ENCODE data around the gene FLT3LG. TPM values are rescaled to one million over a fixed set of nuclear protein-coding genes. Genes with fewer than 3 reads are reported as not detected.

FLT3LG gene
- total and polyA plus RNA-seq, 12 donors: 1.6 to 14.8 (median 3.7) TPM

GRCh38 chr19:49498475-49498874, 24.5 kb downstream of the FLT3LG start:
- no peak for TF ChIP-seq CTCF (IDR thresholded peaks at IDR 0.05)
- Histone ChIP-seq H3K36me3 (peaks cover 0 to 32% (median 29%) of the 10 kb centered on the region in 9 donors), H3K4me3 (peak overlapping the region in 2 of 10 donors; percentile 3 to 97), H3K27me3 (no peaks in the 10 kb centered on the region), H3K4me1 (peaks cover 14 to 65% (median 54%) of the 10 kb centered on the region in 9 donors), H3K27ac (peak overlapping the region in 3 of 10 donors; percentile 21 to 99 (median 88)), H3K9me3 (no peaks in the 10 kb centered on the region)
- ATAC-seq: no peak
- 81 to 90% methylated on average over 7 of the region's 7 CpGs for WGBS, 2 donors
- intact Hi-C loops (cut with DNase I): loop anchor here in 3 of 10 donors (5.0 kb wide), 3 partner anchors 74 to 379 kb away; partner anchors contain the start of genes AKT1S1 (in 1 of the 3), PRMT1 (in 1 of the 3) and TBC1D17 (in 1 of the 3)
- DNase-seq: no peak

- Histone ChIP-seq H3K4me3 (peak overlapping the region in 7 of 10 donors; percentile 2 to 97 (median 50)), H3K4me1 (peaks cover 14 to 67% (median 56%) of the 10 kb centered on the region in 9 donors), H3K27ac (peak overlapping the region in 7 of 10 donors; percentile 82 to 99 (median 88)), H3K36me3 (peaks cover 0 to 32% (median 29%) of the 10 kb centered on the region in 9 donors), H3K27me3 (no peaks in the 10 kb centered on the region), H3K9me3 (no peaks in the 10 kb centered on the region)
- intact Hi-C loops (cut with DNase I): loop anchor here in 3 of 10 donors (5.0 kb wide), 3 partner anchors 73 to 378 kb away; partner anchors contain the start of genes AKT1S1 (in 1 of the 3), PRMT1 (in 1 of the 3) and TBC1D17 (in 1 of the 3)
- DNase-seq (no peak), ATAC-seq (no peak)
- 65 to 70% methylated on average over 19 of the region's 19 CpGs for WGBS, 2 donors
- no peak for TF ChIP-seq CTCF (IDR thresholded peaks at IDR 0.05)
Observed at GRCh38 chr19:49499030-49499670, 25.1 kb downstream of the FLT3LG start.

- ATAC-seq (peak; percentile 16 to 64 (median 54)), DNase-seq (peak in 1 of 2 donors; percentile 59)
- intact Hi-C loops (cut with DNase I): loop anchor here in 6 of 10 donors (1.0 to 2.0 kb wide), 3 partner anchors 44 to 68 kb away; no protein-coding TSS in a partner anchor
- H3K4me3 ChIP-seq: no peak overlapping the region
- no peaks in the 10 kb centered on the region for H3K27me3 ChIP-seq
- 38 to 42% methylated on average over 14 of the region's 14 CpGs for WGBS, 2 donors
- no peaks in the 10 kb centered on the region for H3K9me3 ChIP-seq
- H3K36me3 ChIP-seq: peaks cover 0 to 23% (median 20%) of the 10 kb centered on the region in 9 donors
- peaks cover 6 to 54% (median 35%) of the 10 kb centered on the region in 9 donors for H3K4me1 ChIP-seq
- TF ChIP-seq CTCF (IDR thresholded peaks at IDR 0.05): peak; percentile 34 to 78 (median 67)
- H3K27ac ChIP-seq: peak overlapping the region in 3 of 10 donors; percentile 17 to 46 (median 25)
Observed at GRCh38 chr19:49502866-49503581, 29.0 kb downstream of the FLT3LG start.

- WGBS, 2 donors: 83 to 84% methylated on average over 9 of the region's 9 CpGs
- Histone ChIP-seq H3K27ac (peak overlapping the region in 2 of 10 donors; percentile 25 to 46), H3K4me1 (peaks cover 6 to 48% (median 30%) of the 10 kb centered on the region in 9 donors), H3K9me3 (no peaks in the 10 kb centered on the region), H3K36me3 (peaks cover 0 to 17% (median 14%) of the 10 kb centered on the region in 9 donors), H3K4me3 (no peak overlapping the region), H3K27me3 (no peaks in the 10 kb centered on the region)
- DNase-seq (no peak), ATAC-seq (no peak)
- no peak for TF ChIP-seq CTCF (IDR thresholded peaks at IDR 0.05)
- intact Hi-C loops (cut with DNase I): loop anchor here in 6 of 10 donors (1.0 to 2.0 kb wide), 3 partner anchors 43 to 67 kb away; no protein-coding TSS in a partner anchor
Observed at GRCh38 chr19:49503582-49503962, 29.6 kb downstream of the FLT3LG start.
